GM10266 (cell line): ENCODE results near the gene CAPZA2.

Experiments used
- DNase-seq: peaks from one replicate; pipeline ENCODE4 v3.0.0; 2012; ENCODE audit errors: extremely low spot score
- TF ChIP-seq, protein P1 (sequence below): IDR thresholded peaks from 2 replicates; pipeline ENCODE4 v1.5.1; 2012; ENCODE audit warnings: mild to moderate bottlenecking, low read depth; ENCODE audit not compliant: control insufficient read depth, insufficient read depth; ENCODE audit errors: missing control alignments

The CAPZA2 gene

DNA sequence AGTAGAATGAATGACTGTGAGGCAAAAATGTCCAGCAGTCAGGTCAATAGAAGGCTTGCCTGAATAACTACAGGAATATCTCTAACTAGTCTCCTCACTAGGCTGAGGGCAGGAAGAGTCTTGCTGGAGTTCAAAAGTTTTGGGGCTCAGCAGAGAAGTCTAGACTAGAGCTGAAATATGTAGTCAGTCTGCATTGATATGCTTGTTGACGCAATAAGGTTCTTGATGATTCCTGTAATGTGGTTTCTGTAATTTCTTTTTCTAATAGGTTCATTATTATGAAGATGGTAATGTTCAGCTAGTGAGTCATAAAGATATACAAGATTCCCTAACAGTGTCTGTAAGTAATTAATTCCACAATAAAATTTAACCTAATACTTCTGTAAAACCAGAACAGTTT, 49.4 kb downstream of the CAPZA2 start:
- DNase-seq, result no peak
- TF ChIP-seq, protein P1, sequence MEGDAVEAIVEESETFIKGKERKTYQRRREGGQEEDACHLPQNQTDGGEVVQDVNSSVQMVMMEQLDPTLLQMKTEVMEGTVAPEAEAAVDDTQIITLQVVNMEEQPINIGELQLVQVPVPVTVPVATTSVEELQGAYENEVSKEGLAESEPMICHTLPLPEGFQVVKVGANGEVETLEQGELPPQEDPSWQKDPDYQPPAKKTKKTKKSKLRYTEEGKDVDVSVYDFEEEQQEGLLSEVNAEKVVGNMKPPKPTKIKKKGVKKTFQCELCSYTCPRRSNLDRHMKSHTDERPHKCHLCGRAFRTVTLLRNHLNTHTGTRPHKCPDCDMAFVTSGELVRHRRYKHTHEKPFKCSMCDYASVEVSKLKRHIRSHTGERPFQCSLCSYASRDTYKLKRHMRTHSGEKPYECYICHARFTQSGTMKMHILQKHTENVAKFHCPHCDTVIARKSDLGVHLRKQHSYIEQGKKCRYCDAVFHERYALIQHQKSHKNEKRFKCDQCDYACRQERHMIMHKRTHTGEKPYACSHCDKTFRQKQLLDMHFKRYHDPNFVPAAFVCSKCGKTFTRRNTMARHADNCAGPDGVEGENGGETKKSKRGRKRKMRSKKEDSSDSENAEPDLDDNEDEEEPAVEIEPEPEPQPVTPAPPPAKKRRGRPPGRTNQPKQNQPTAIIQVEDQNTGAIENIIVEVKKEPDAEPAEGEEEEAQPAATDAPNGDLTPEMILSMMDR, result no peak

GRCh38 chr7:116912269-116912909, 50.0 kb downstream of the CAPZA2 start:
- DNase-seq, result no peak
- TF ChIP-seq, protein P1, result no peak

DNA sequence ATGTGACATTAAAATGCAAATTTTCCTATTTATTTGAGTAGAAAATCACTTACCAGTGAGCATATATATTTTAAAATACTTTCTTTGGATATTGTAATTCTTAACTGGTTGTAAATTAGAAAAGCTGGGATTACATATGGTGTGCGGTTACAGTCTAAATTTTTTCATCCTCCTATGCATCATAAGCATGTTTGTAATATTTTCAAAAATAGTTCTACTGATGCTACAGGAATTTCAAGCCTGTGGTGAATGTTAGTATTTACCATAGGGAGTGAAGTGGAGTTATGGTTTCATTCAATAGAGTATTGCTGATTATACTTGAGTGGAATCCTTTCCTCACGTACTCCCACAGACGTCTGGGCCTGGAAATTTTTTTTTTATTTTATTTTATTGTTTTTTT, 56.3 kb downstream of the CAPZA2 start:
- TF ChIP-seq, protein P1, result no peak

GRCh38 chr7:116920359-116920758, 58.0 kb downstream of the CAPZA2 start:
- TF ChIP-seq, protein P1, result no peak
- no peak for DNase-seq

More for the DNA sequence above, 56.3 kb downstream of the CAPZA2 start:
- DNase-seq, result no peak

- DNase-seq, result no peak
- TF ChIP-seq, protein P1, result no peak
Observed at GRCh38 chr7:116922545-116922944, 60.2 kb downstream of the CAPZA2 start.

DNA sequence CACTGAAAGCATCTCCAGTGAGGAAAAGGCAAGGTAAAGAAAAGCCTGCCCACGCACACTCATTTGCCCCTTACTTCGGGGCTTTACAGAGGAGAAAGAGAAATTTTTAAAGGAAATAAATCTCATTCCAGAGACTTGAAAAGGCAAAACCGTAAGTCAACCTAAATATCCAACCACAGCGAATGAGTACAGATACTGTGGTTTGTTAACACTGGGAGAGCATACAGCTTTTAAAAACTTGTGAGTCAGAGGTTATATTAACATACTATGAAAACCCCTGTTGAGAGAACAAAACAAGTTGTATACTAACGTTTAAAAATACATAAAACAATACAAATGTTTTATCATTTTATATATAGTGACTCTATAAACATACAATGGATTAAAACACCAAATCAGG, 62.4 kb downstream of the CAPZA2 start:
- TF ChIP-seq, protein P1, result no peak
- no peak for DNase-seq

- DNase-seq, result no peak
- TF ChIP-seq, protein P1, result no peak
Observed at GRCh38 chr7:116929021-116929420, 66.6 kb downstream of the CAPZA2 start.
